ENCODE data around the gene SLC28A3.

- TF ChIP-seq GATA3 (IDR thresholded peaks at IDR 0.05; ENCODE audit: low read depth, low read length) (no peak), GATA2 (IDR thresholded peaks at IDR 0.05; ENCODE audit: low read depth, low read length) (no peak)
These were observed 9.1 kb upstream of the SLC28A3 start for GRCh38 chr9:84349671-84350070.

Data from SH-SY5Y (cell line).